ENCODE data around the gene PFDN2.

The PFDN2 gene

GRCh38 chr1:161076410-161076809, 41.4 kb downstream of the PFDN2 start:
- no peaks in the 10 kb centered on the region for H3K79me2 ChIP-seq (ENCODE audit: low read length)
- H3K9me3 ChIP-seq (replicated peaks; ENCODE audit: insufficient read depth, low read length), result no peaks in the 10 kb centered on the region
- peaks cover under 1% of the 10 kb centered on the region; the same call in 1 of the 2 replicates for H3K4me1 ChIP-seq (ENCODE audit: low read length)
- no peak overlapping the region for H3K27ac ChIP-seq (ENCODE audit: low read length)
- H3F3A ChIP-seq (ENCODE audit: insufficient read depth, low read length), result no peaks in the 10 kb centered on the region
- no peak overlapping the region for H3K4me2 ChIP-seq (ENCODE audit: low read depth, low read length)
- TF ChIP-seq EZH2phosphoT487 (IDR thresholded peaks at IDR 0.05; ENCODE audit: low read length) (no peak), EZH2 (optimal IDR thresholded peaks at IDR 0.05; ENCODE audit: low read depth, low read length) (no peak), CTCF (IDR thresholded peaks at IDR 0.05; ENCODE audit: low read length) (no peak)
- H3K9ac ChIP-seq (ENCODE audit: low read length), result no peak overlapping the region
- no peaks in the 10 kb centered on the region for H3K9me2 ChIP-seq (replicated peaks; ENCODE audit: insufficient read depth, low read length)
- H3K4me3 ChIP-seq (ENCODE audit: low read length), result no peak overlapping the region
- no peak overlapping the region for H2AFZ ChIP-seq (ENCODE audit: low read length)
- no peak for DNase-seq
- H3K27me3 ChIP-seq (replicated peaks; ENCODE audit: insufficient read depth, low read length), result no peaks in the 10 kb centered on the region
- H3K36me3 ChIP-seq (replicated peaks; ENCODE audit: insufficient read depth, low read length), result no peaks in the 10 kb centered on the region
- no peaks in the 10 kb centered on the region for H4K20me1 ChIP-seq (ENCODE audit: insufficient read depth, low read length)

GRCh38 chr1:161074676-161075368, 43.0 kb downstream of the PFDN2 start:
- H3K79me2 ChIP-seq (ENCODE audit: low read length), result no peaks in the 10 kb centered on the region
- H2AFZ ChIP-seq (ENCODE audit: low read length), result no peak overlapping the region
- H3K27me3 ChIP-seq (replicated peaks; ENCODE audit: insufficient read depth, low read length), result no peaks in the 10 kb centered on the region
- H3K4me1 ChIP-seq (ENCODE audit: low read length), result peaks cover 15% of the 10 kb centered on the region
- no peaks in the 10 kb centered on the region for H3K9me3 ChIP-seq (replicated peaks; ENCODE audit: insufficient read depth, low read length)
- H3K9ac ChIP-seq (ENCODE audit: low read length), result no peak overlapping the region
- H3K36me3 ChIP-seq (replicated peaks; ENCODE audit: insufficient read depth, low read length), result no peaks in the 10 kb centered on the region
- no peak for TF ChIP-seq EZH2 (optimal IDR thresholded peaks at IDR 0.05; ENCODE audit: low read depth, low read length)
- no peak for TF ChIP-seq CTCF (IDR thresholded peaks at IDR 0.05; ENCODE audit: low read length)
- TF ChIP-seq EZH2phosphoT487 (IDR thresholded peaks at IDR 0.05; ENCODE audit: low read length), result no peak
- no peak for DNase-seq
- H3K9me2 ChIP-seq (replicated peaks; ENCODE audit: insufficient read depth, low read length), result no peaks in the 10 kb centered on the region
- no peak overlapping the region for H3K27ac ChIP-seq (ENCODE audit: low read length)
- H3K4me2 ChIP-seq (ENCODE audit: low read depth, low read length), result no peak overlapping the region
- no peaks in the 10 kb centered on the region for H4K20me1 ChIP-seq (ENCODE audit: insufficient read depth, low read length)
- H3F3A ChIP-seq (ENCODE audit: insufficient read depth, low read length), result peaks cover 12% of the 10 kb centered on the region
- no peak overlapping the region for H3K4me3 ChIP-seq (ENCODE audit: low read length)

- Histone ChIP-seq H3K4me1 (ENCODE audit: low read length) (peaks cover 15% of the 10 kb centered on the region), H3F3A (ENCODE audit: insufficient read depth, low read length) (peaks cover 23% of the 10 kb centered on the region), H4K20me1 (ENCODE audit: insufficient read depth, low read length) (no peaks in the 10 kb centered on the region), H3K36me3 (replicated peaks; ENCODE audit: insufficient read depth, low read length) (no peaks in the 10 kb centered on the region), H3K9ac (ENCODE audit: low read length) (no peak overlapping the region), H3K4me3 (ENCODE audit: low read length) (no peak overlapping the region), H3K79me2 (ENCODE audit: low read length) (peaks cover 11% of the 10 kb centered on the region), H3K27ac (ENCODE audit: low read length) (no peak overlapping the region), H2AFZ (ENCODE audit: low read length) (no peak overlapping the region), H3K4me2 (ENCODE audit: low read depth, low read length) (no peak overlapping the region), H3K27me3 (replicated peaks; ENCODE audit: insufficient read depth, low read length) (no peaks in the 10 kb centered on the region), H3K9me2 (replicated peaks; ENCODE audit: insufficient read depth, low read length) (no peaks in the 10 kb centered on the region), H3K9me3 (replicated peaks; ENCODE audit: insufficient read depth, low read length) (no peaks in the 10 kb centered on the region)
- no peak for DNase-seq
- TF ChIP-seq EZH2 (optimal IDR thresholded peaks at IDR 0.05; ENCODE audit: low read depth, low read length), result no peak
- TF ChIP-seq EZH2phosphoT487 (IDR thresholded peaks at IDR 0.05; ENCODE audit: low read length), result no peak
- no peak for TF ChIP-seq CTCF (IDR thresholded peaks at IDR 0.05; ENCODE audit: low read length)
Measured at GRCh38 chr1:161073474-161074121, 44.2 kb downstream of the PFDN2 start.

Data from MM.1S (cell line).